GM23248 (cell line): ENCODE results near the gene ROR1. TPM values are rescaled to one million over a fixed set of nuclear protein-coding genes. Genes with fewer than 3 reads are reported as not detected.

Experiments
- DNase-seq: peaks from one replicate; pipeline ENCODE4 v3.0.0-alpha.2; 2015
- H2AFZ ChIP-seq: fragments of 200-600 bp; sonication (generic); 2 replicates; pipeline ENCODE4 v1.6.1; 2016; ENCODE audit warnings: antibody characterized with exemption
- H3F3A ChIP-seq: fragments of 200-600 bp; sonication (generic); 2 replicates; pipeline ENCODE4 v1.6.1; 2016; ENCODE audit warnings: mild to moderate bottlenecking, antibody characterized with exemption, mixed run types; ENCODE audit not compliant: insufficient read depth
- H3K27ac ChIP-seq: fragments of 200-600 bp; sonication (generic); 2 replicates; pipeline ENCODE4 v1.5.1; 2016; ENCODE audit warnings: mild to moderate bottlenecking
- H3K27me3 ChIP-seq: fragments of 200-600 bp; sonication (generic); replicated peaks from 2 replicates; pipeline ENCODE4 v1.6.1; 2016; ENCODE audit warnings: mild to moderate bottlenecking; ENCODE audit not compliant: insufficient read depth
- H3K36me3 ChIP-seq: fragments of 200-600 bp; sonication (generic); 2 replicates; pipeline ENCODE4 v1.6.1; 2016; ENCODE audit warnings: low read depth, mild to moderate bottlenecking
- H3K4me1 ChIP-seq: fragments of 200-600 bp; sonication (generic); 2 replicates; pipeline ENCODE4 v1.6.1; 2016; ENCODE audit warnings: mild to moderate bottlenecking; ENCODE audit not compliant: insufficient read depth
- H3K4me2 ChIP-seq: fragments of 200-600 bp; sonication (generic); one replicate; pipeline ENCODE4 v1.6.1; 2016; ENCODE audit warnings: mild to moderate bottlenecking; ENCODE audit not compliant: unreplicated experiment
- H3K4me3 ChIP-seq: fragments of 200-600 bp; sonication (generic); 2 replicates; pipeline ENCODE4 v1.5.1; 2016; ENCODE audit warnings: mild to moderate bottlenecking
- H3K79me2 ChIP-seq: fragments of 200-600 bp; sonication (generic); 2 replicates; pipeline ENCODE4 v1.6.1; 2016; ENCODE audit warnings: mild to moderate bottlenecking; ENCODE audit not compliant: insufficient read depth
- H3K9ac ChIP-seq: fragments of 200-600 bp; sonication (generic); 2 replicates; pipeline ENCODE4 v1.6.1; 2016; ENCODE audit warnings: mild to moderate bottlenecking
- H3K9me2 ChIP-seq: fragments of 200-600 bp; sonication (generic); 2 replicates; pipeline ENCODE4 v1.6.1; 2016; ENCODE audit warnings: mixed run types, mild to moderate bottlenecking, moderate library complexity; ENCODE audit not compliant: insufficient read depth
- H3K9me3 ChIP-seq: fragments of 200-600 bp; sonication (generic); one replicate; pipeline ENCODE4 v1.6.1; 2017; ENCODE audit warnings: low read depth
- H4K20me1 ChIP-seq: fragments of 200-600 bp; sonication (generic); 2 replicates; pipeline ENCODE4 v1.6.0; 2016; ENCODE audit not compliant: insufficient read depth
- EZH2 ChIP-seq: fragments of 200-600 bp; sonication (generic); IDR thresholded peaks from 2 replicates; pipeline ENCODE4 v1.6.1; 2018; ENCODE audit warnings: antibody characterized with exemption, mild to moderate bottlenecking; ENCODE audit not compliant: insufficient read depth, poor library complexity, severe bottlenecking
- EZH2phosphoT487 ChIP-seq: fragments of 200-600 bp; sonication (generic); IDR thresholded peaks from 2 replicates; pipeline ENCODE4 v1.6.1; 2018; ENCODE audit warnings: antibody characterized with exemption, moderate library complexity, mild to moderate bottlenecking, low read depth; ENCODE audit not compliant: insufficient read depth
- WGBS, 2 experiments: methylation state at CpG; one replicate each; pipeline ENCODE4 v1.1.6; 2015 to 2017; ENCODE audit warnings: low lambda C conversion rate in 2 of 2, low coverage in 1 of 2; ENCODE audit errors: missing lambda C conversion rate in 2 of 2; 5-methylcytosine and 5-hydroxymethylcytosine counted together
- in situ Hi-C: fragments of 300-500 bp; cut with MboI; formaldehyde crosslinking; loops from 2 replicates; pipeline ENCODE4 v1.15.0; 2020
- polyA plus RNA-seq: library from polyadenylated mRNA; unstranded; fragments of >200 nt; fragmentation: Nextera tagmentation; extraction: Ambion mirVana; gene quantifications from 2 replicates; pipeline ENCODE4 v1.2.1, GENCODE V29; 2016
- total RNA-seq: library from RNA; depleted of rRNA; stranded (reverse); fragments of >200 nt; shearing (Covaris generic); gene quantifications from 2 replicates; pipeline ENCODE4 v1.2.3, GENCODE V29; 2014

The ROR1 gene
- total and polyA plus RNA-seq, 2 experiments from 2014 or later = 12.0 to 13.3 TPM

- Histone ChIP-seq H3K9me3 (no peaks in the 10 kb centered on the region), H3K27me3 (no peaks in the 10 kb centered on the region), H3K36me3 (no peaks in the 10 kb centered on the region), H4K20me1 (no peaks in the 10 kb centered on the region), H2AFZ (no peak overlapping the region), H3K9me2 (no peaks in the 10 kb centered on the region), H3K4me1 (peaks cover 7% of the 10 kb centered on the region; the same call in 1 of the 2 replicates), H3K9ac (no peak overlapping the region), H3K27ac (no peak overlapping the region), H3F3A (no peaks in the 10 kb centered on the region; the same call in 1 of the 2 replicates), H3K79me2 (peaks cover 2% of the 10 kb centered on the region), H3K4me3 (no peak overlapping the region), H3K4me2 (no peak overlapping the region)
- no peak for DNase-seq
- in situ Hi-C loops = no loop called here
- 57 to 67% methylated on average over 1 of the region's 1 CpG for WGBS, 2 experiments
- TF ChIP-seq EZH2phosphoT487 (no peak), EZH2 (no peak)
These were observed 17.2 kb downstream of the ROR1 start for GRCh38 chr1:63790989-63791388.

GRCh38 chr1:63792152-63792551 is 18.3 kb downstream of the ROR1 start:
- no peaks in the 10 kb centered on the region for H3K9me2 ChIP-seq
- TF ChIP-seq EZH2phosphoT487 = no peak
- no peak for TF ChIP-seq EZH2
- H3F3A ChIP-seq = peaks cover 8% of the 10 kb centered on the region; the same call in 1 of the 2 replicates
- no peaks in the 10 kb centered on the region for H3K9me3 ChIP-seq
- H2AFZ ChIP-seq = no peak overlapping the region
- no peaks in the 10 kb centered on the region for H3K27me3 ChIP-seq
- peaks cover 12% of the 10 kb centered on the region for H3K4me1 ChIP-seq
- no peaks in the 10 kb centered on the region for H4K20me1 ChIP-seq
- 94 to 98% methylated on average over 4 of the region's 4 CpGs for WGBS, 2 experiments
- H3K36me3 ChIP-seq = no peaks in the 10 kb centered on the region
- H3K4me2 ChIP-seq = no peak overlapping the region
- no peak overlapping the region for H3K4me3 ChIP-seq
- H3K9ac ChIP-seq = no peak overlapping the region
- DNase-seq = no peak
- H3K27ac ChIP-seq = no peak overlapping the region
- H3K79me2 ChIP-seq = peaks cover 13% of the 10 kb centered on the region
- in situ Hi-C loops = no loop called here

GRCh38 chr1:63793741-63794240 is 20.0 kb downstream of the ROR1 start:
- Histone ChIP-seq H2AFZ (no peak overlapping the region), H3K4me3 (no peak overlapping the region), H3K9me3 (no peaks in the 10 kb centered on the region), H3K27me3 (no peaks in the 10 kb centered on the region), H3K36me3 (no peaks in the 10 kb centered on the region), H4K20me1 (no peaks in the 10 kb centered on the region), H3K9me2 (no peaks in the 10 kb centered on the region), H3K4me2 (no peak overlapping the region), H3K4me1 (peaks cover 17% of the 10 kb centered on the region), H3K9ac (no peak overlapping the region), H3F3A (peaks cover 15% of the 10 kb centered on the region; the same call in 1 of the 2 replicates), H3K79me2 (peaks cover 23% of the 10 kb centered on the region), H3K27ac (no peak overlapping the region)
- TF ChIP-seq EZH2phosphoT487 = no peak
- no peak for TF ChIP-seq EZH2
- in situ Hi-C loops = no loop called here
- DNase-seq = no peak
- 86 to 89% methylated on average over 8 of the region's 8 CpGs for WGBS, 2 experiments

- H4K20me1 ChIP-seq = no peaks in the 10 kb centered on the region
- peaks cover 29% of the 10 kb centered on the region for H3K79me2 ChIP-seq
- no peak overlapping the region for H3K27ac ChIP-seq
- peaks cover 19% of the 10 kb centered on the region for H3K4me1 ChIP-seq
- H2AFZ ChIP-seq = no peak overlapping the region
- in situ Hi-C loops = no loop called here
- H3K9me3 ChIP-seq = no peaks in the 10 kb centered on the region
- H3K9me2 ChIP-seq = no peaks in the 10 kb centered on the region
- no peak overlapping the region for H3K4me2 ChIP-seq
- DNase-seq = no peak
- H3K9ac ChIP-seq = no peak overlapping the region
- WGBS, 2 experiments = 89 to 94% methylated on average over 7 of the region's 7 CpGs
- TF ChIP-seq EZH2 (no peak), EZH2phosphoT487 (no peak)
- H3K4me3 ChIP-seq = no peak overlapping the region
- H3F3A ChIP-seq = peaks cover 17% of the 10 kb centered on the region
- no peaks in the 10 kb centered on the region for H3K27me3 ChIP-seq
- no peaks in the 10 kb centered on the region for H3K36me3 ChIP-seq
These were observed 20.5 kb downstream of the ROR1 start for GRCh38 chr1:63794354-63794753.
